Endothelial cell of umbilical vein (primary cell): ENCODE results near the gene SNED1. TPM values are rescaled to one million over a fixed set of nuclear protein-coding genes. Genes with fewer than 3 reads are reported as not detected.

Experiments used
- BruUV-seq: library from RNA; stranded (reverse); fragments of 400-500 nt; replicated peaks from 2 replicates; lab custom pipeline; 2021; lab: Mats Ljungman, UMichigan
- CTCF ChIA-PET: fragments of 300-600, 350-600 bp; sonication (Branson Sonifier 250); formaldehyde crosslinking; loops from one replicate; lab custom pipeline; 2021; ENCODE audit warnings: antibody characterized with exemption, inconsistent platforms; lab: Charles Lee
- POLR2A ChIA-PET: fragments of 300-600, 350-600 bp; sonication (Branson Sonifier 250); formaldehyde crosslinking; loops from one replicate; lab custom pipeline; 2021; ENCODE audit warnings: antibody characterized with exemption, inconsistent platforms; lab: Charles Lee
- DNase-seq: peaks from one replicate; pipeline ENCODE4 v3.0.0-alpha.2; 2011; ENCODE audit warnings: low read depth, low spot score
- FAIRE-seq: peaks from 2 replicates; lab custom pipeline; 2011; peaks lifted over from hg19 to GRCh38; lab: Jason Lieb, UNC
- H2AFZ ChIP-seq: 2 replicates; pipeline ENCODE4 v1.6.0; 2012; ENCODE audit warnings: low read depth, low read length, control low read depth, inconsistent platforms
- H3K27ac ChIP-seq: 2 replicates; pipeline ENCODE4 v1.5.1; 2011; ENCODE audit warnings: low read depth, mild to moderate bottlenecking, control low read depth, low read length, moderate library complexity; ENCODE audit not compliant: insufficient read depth
- H3K27me3 ChIP-seq, 2 experiments: 2 replicates each; pipeline versions ENCODE4 v1.6.0 to v1.6.1; 2011; ENCODE audit warnings: low read length in 2 of 2, mixed read lengths in 1 of 2; ENCODE audit not compliant: control insufficient read depth in 2 of 2, insufficient read depth in 2 of 2
- H3K36me3 ChIP-seq, 2 experiments: 2 replicates in 1 of 2; 3 replicates in 1 of 2; pipeline ENCODE4 v1.5.1; 2011; ENCODE audit warnings: low read length in 2 of 2, mild to moderate bottlenecking in 1 of 2, moderate library complexity in 1 of 2; ENCODE audit not compliant: control insufficient read depth in 2 of 2, insufficient read depth in 2 of 2; ENCODE audit errors: extremely low read depth in 1 of 2
- H3K4me1 ChIP-seq: 3 replicates; pipeline ENCODE4 v1.5.1; 2011; ENCODE audit warnings: mild to moderate bottlenecking, low read length; ENCODE audit not compliant: control insufficient read depth, insufficient read depth; ENCODE audit errors: extremely low read depth
- H3K4me2 ChIP-seq: 2 replicates; pipeline ENCODE4 v1.6.1; 2011; ENCODE audit warnings: low read length, control low read depth, mixed read lengths; ENCODE audit not compliant: insufficient read depth
- H3K4me3 ChIP-seq, 3 experiments: fragments of 200-600 bp in 1 of 3; sonication (generic), shearing (Covaris generic) in 1 of 3; replicated peaks in 1 of 3; 2 replicates each; pipeline ENCODE4 v1.5.1; 2011 to 2016; ENCODE audit warnings: control low read depth in 3 of 3, low read length in 3 of 3, mild to moderate bottlenecking in 2 of 3, inconsistent platforms in 1 of 3, low read depth in 1 of 3, moderate library complexity in 1 of 3; ENCODE audit not compliant: insufficient read depth in 1 of 3
- H3K79me2 ChIP-seq: 2 replicates; pipeline ENCODE4 v1.6.0; 2012; ENCODE audit warnings: low read length, inconsistent platforms; ENCODE audit not compliant: control insufficient read depth, insufficient read depth
- H3K9ac ChIP-seq: replicated peaks from 2 replicates; pipeline ENCODE3; 2011; ENCODE audit warnings: low read length, control low read depth; ENCODE audit not compliant: insufficient read depth; ENCODE audit errors: extremely low read depth
- H3K9me1 ChIP-seq: replicated peaks from 3 replicates; pipeline ENCODE4 v1.6.0; 2011; ENCODE audit warnings: mild to moderate bottlenecking, low read length; ENCODE audit not compliant: control insufficient read depth, insufficient read depth; ENCODE audit errors: extremely low read depth
- H3K9me3 ChIP-seq: replicated peaks from 2 replicates; pipeline ENCODE4 v1.5.1; 2012; ENCODE audit warnings: low read length, inconsistent platforms; ENCODE audit not compliant: control insufficient read depth, insufficient read depth
- H4K20me1 ChIP-seq: replicated peaks from 2 replicates; pipeline ENCODE3; 2011; ENCODE audit warnings: mild to moderate bottlenecking, low read length; ENCODE audit not compliant: control insufficient read depth, insufficient read depth; ENCODE audit errors: extremely low read depth
- EZH2 ChIP-seq: IDR thresholded peaks from 2 replicates; pipeline ENCODE4 v1.6.1; 2012; ENCODE audit warnings: borderline replicate concordance, low read depth, mild to moderate bottlenecking, moderate library complexity, low read length, inconsistent platforms; ENCODE audit not compliant: severe bottlenecking
- FOS ChIP-seq: IDR thresholded peaks from 2 replicates; pipeline ENCODE4 v1.6.1; 2011; ENCODE audit warnings: mild to moderate bottlenecking, low read length, moderate library complexity, borderline replicate concordance; ENCODE audit not compliant: insufficient read depth
- GATA2 ChIP-seq: IDR thresholded peaks from 2 replicates; pipeline ENCODE4 v1.7.0; 2011; ENCODE audit warnings: low read depth, mild to moderate bottlenecking, moderate library complexity, mixed read lengths, low read length; ENCODE audit not compliant: insufficient read length, insufficient read depth
- JUN ChIP-seq: IDR thresholded peaks from 2 replicates; pipeline ENCODE4 v1.6.1; 2011; ENCODE audit warnings: borderline replicate concordance, low read depth; ENCODE audit not compliant: insufficient read length, insufficient read depth
- MYC ChIP-seq: IDR thresholded peaks from one replicate; pipeline ENCODE4 v1.6.1; 2011; ENCODE audit warnings: mild to moderate bottlenecking, low read depth, low read length
- POLR2A ChIP-seq: IDR thresholded peaks from 2 replicates; pipeline ENCODE4 v1.6.1; 2012; ENCODE audit warnings: low read depth, mild to moderate bottlenecking, control low read depth, low read length
- POLR2AphosphoS5 ChIP-seq: IDR thresholded peaks from 2 replicates; pipeline ENCODE4 v1.6.1; 2012; ENCODE audit warnings: low read depth, mild to moderate bottlenecking, control low read depth, low read length, moderate library complexity; ENCODE audit not compliant: insufficient read depth
- dilution Hi-C: fragments of 300-500 bp; cut with MboI; formaldehyde crosslinking; loops from one replicate; pipeline ENCODE4 v1.15.0; 2019; ENCODE audit warnings: low sequenced_read_pairs; ENCODE audit not compliant: extremely low pct_ligation_motif_present
- intact Hi-C: fragments of 100-400 bp; cut with micrococcal nuclease; formaldehyde crosslinking; loops from one replicate; pipeline ENCODE4 v1.10.0; 2022
- polyA plus RNA-seq, 4 experiments: library from polyadenylated mRNA; depleted of rRNA in 3 of 4; stranded (reverse) in 3 of 4; unstranded in 1 of 4; fragments of >200 nt; gene quantifications; 2 replicates each; pipeline versions ENCODE4 v1.2.1 to v1.2.3, GENCODE V29; 2011 to 2012; ENCODE audit warnings: missing spikeins in 1 of 4
- total RNA-seq: library from RNA; stranded (reverse); gene quantifications from 2 replicates; pipeline ENCODE4 v1.2.3, GENCODE V29; 2021
- TF ChIP-seq, protein P1 (sequence below), 2 donors: IDR thresholded peaks; 1 replicate in 1 of 2; 2 replicates in 1 of 2; pipeline ENCODE4 v1.5.1; 2011; ENCODE audit warnings: low read length in 2 of 2, mild to moderate bottlenecking in 2 of 2, moderate library complexity in 2 of 2, control low read depth in 1 of 2, inconsistent platforms in 1 of 2, low read depth in 1 of 2; ENCODE audit not compliant: insufficient read depth in 1 of 2; ENCODE audit errors: extremely low read depth in 1 of 2
- TF ChIP-seq, protein P2 (sequence below): IDR thresholded peaks from 2 replicates; pipeline ENCODE4 v1.6.1; 2011; ENCODE audit not compliant: insufficient read depth, insufficient read length

SNED1 gene
- total and polyA plus RNA-seq, 2 donors (not counting 3 experiments of a cell fraction or from before 2014, with no cell fraction given): 14.1 to 17.2 TPM

DNA sequence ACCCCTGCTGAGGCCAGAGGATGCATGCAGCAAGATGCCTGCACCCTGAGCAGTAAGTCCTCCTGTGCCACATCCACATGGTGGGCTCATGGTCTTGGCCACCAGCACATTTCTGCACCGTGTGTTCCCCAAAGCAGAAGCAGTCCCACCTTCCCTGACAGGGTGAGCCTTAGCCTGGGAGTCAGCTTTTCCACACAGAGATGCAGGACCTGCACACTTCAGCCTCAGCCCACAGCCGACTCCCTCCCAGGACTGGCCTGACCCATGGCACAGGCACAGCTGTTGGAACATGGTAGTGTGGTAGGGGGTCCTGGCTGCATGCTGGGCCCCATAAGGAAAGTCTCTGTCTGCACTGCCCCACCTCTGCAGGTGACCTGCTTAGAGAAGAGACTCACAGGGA is 5.0 kb downstream of the SNED1 start:
- dilution Hi-C loops: no loop called here
- POLR2A ChIA-PET: no interaction called here
- CTCF ChIA-PET: no interaction called here

More for the DNA sequence above, 5.0 kb downstream of the SNED1 start:
- no peak for DNase-seq
- Histone ChIP-seq H2AFZ (no peak overlapping the region), H3K9ac (no peak overlapping the region), H3K79me2 (peaks cover 12% of the 10 kb centered on the region), H3K9me1 (no peaks in the 10 kb centered on the region), H3K27me3 (no peaks in the 10 kb centered on the region), H4K20me1 (no peaks in the 10 kb centered on the region), H3K4me3 (no peak overlapping the region), H3K4me2 (no peak overlapping the region), H3K4me1 (no peaks in the 10 kb centered on the region), H3K36me3 (no peaks in the 10 kb centered on the region), H3K27ac (no peak overlapping the region), H3K9me3 (no peaks in the 10 kb centered on the region)
- no peak for FAIRE-seq
- no TSS peak for BruUV-seq
- intact Hi-C loops: no loop called here
- TF ChIP-seq, protein P1, sequence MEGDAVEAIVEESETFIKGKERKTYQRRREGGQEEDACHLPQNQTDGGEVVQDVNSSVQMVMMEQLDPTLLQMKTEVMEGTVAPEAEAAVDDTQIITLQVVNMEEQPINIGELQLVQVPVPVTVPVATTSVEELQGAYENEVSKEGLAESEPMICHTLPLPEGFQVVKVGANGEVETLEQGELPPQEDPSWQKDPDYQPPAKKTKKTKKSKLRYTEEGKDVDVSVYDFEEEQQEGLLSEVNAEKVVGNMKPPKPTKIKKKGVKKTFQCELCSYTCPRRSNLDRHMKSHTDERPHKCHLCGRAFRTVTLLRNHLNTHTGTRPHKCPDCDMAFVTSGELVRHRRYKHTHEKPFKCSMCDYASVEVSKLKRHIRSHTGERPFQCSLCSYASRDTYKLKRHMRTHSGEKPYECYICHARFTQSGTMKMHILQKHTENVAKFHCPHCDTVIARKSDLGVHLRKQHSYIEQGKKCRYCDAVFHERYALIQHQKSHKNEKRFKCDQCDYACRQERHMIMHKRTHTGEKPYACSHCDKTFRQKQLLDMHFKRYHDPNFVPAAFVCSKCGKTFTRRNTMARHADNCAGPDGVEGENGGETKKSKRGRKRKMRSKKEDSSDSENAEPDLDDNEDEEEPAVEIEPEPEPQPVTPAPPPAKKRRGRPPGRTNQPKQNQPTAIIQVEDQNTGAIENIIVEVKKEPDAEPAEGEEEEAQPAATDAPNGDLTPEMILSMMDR (IDR thresholded peaks at IDR 0.05; ENCODE audit: extremely low read depth in 1 of 2, insufficient read depth in 1 of 2, low read depth in 1 of 2, low read length in 2 of 2): no peak
- TF ChIP-seq MYC (no peak), FOS (no peak), EZH2 (no peak), GATA2 (no peak), POLR2AphosphoS5 (no peak), POLR2A (no peak), JUN (no peak)
- TF ChIP-seq, protein P2, sequence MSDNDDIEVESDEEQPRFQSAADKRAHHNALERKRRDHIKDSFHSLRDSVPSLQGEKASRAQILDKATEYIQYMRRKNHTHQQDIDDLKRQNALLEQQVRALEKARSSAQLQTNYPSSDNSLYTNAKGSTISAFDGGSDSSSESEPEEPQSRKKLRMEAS: no peak
